Fibroblast of mammary gland (primary cell): ENCODE measurements around the gene TTC39A.

Experiments
- DNase-seq: peaks from one replicate; pipeline ENCODE4 v3.0.0-alpha.2; 2010; ENCODE audit warnings: low read depth
- H3K4me3 ChIP-seq: 2 replicates; pipeline ENCODE4 v1.5.1; 2011; ENCODE audit warnings: low read depth, mild to moderate bottlenecking, low read length, moderate library complexity; ENCODE audit not compliant: control insufficient read depth
- CTCF ChIP-seq: conservative IDR thresholded peaks from 2 replicates; pipeline ENCODE4 v1.5.1; 2011; ENCODE audit warnings: low read depth, low read length, inconsistent platforms; ENCODE audit not compliant: control insufficient read depth, insufficient read depth

Gene TTC39A

GRCh38 chr1:51305371-51305823 lies 25.0 kb downstream of the TTC39A start:
- TF ChIP-seq CTCF = no peak
- H3K4me3 ChIP-seq = no peak overlapping the region
- no peak for DNase-seq

- no peak overlapping the region for H3K4me3 ChIP-seq
- no peak for DNase-seq
- no peak for TF ChIP-seq CTCF
Measured at GRCh38 chr1:51304360-51304759, 26.0 kb downstream of the TTC39A start.

- H3K4me3 ChIP-seq = no peak overlapping the region
- no peak for TF ChIP-seq CTCF
- DNase-seq = no peak
Measured at GRCh38 chr1:51303751-51304251, 26.6 kb downstream of the TTC39A start.

GRCh38 chr1:51303315-51303714 lies 27.0 kb downstream of the TTC39A start:
- no peak for DNase-seq
- H3K4me3 ChIP-seq = no peak overlapping the region
- no peak for TF ChIP-seq CTCF

GRCh38 chr1:51302746-51303145 lies 27.6 kb downstream of the TTC39A start:
- TF ChIP-seq CTCF = no peak

GRCh38 chr1:51302270-51302669 lies 28.1 kb downstream of the TTC39A start:
- no peak for DNase-seq

More at GRCh38 chr1:51302746-51303145, 27.6 kb downstream of the TTC39A start:
- H3K4me3 ChIP-seq = no peak overlapping the region
- DNase-seq = no peak

More at GRCh38 chr1:51302270-51302669, 28.1 kb downstream of the TTC39A start:
- no peak for TF ChIP-seq CTCF
- H3K4me3 ChIP-seq = no peak overlapping the region
